BJ (cell line): ENCODE measurements around the gene MYO18A. TPM values are rescaled to one million over a fixed set of nuclear protein-coding genes. Genes with fewer than 3 reads are reported as not detected.
A peak's percentile ranks its signal among the peaks of the same experiment; 100 is the strongest.

Experiments
- CTCF ChIA-PET: fragments of 350-600 bp; formaldehyde crosslinking; extraction: SDS; loops from one replicate; lab custom pipeline; 2021; ENCODE audit warnings: antibody characterized with exemption, inconsistent platforms; lab: Yijun Ruan, JAX
- POLR2A ChIA-PET: fragments of 300-600 bp; sonication (Branson Sonifier 250); formaldehyde crosslinking; extraction: SDS; loops from one replicate; lab custom pipeline; 2021; ENCODE audit warnings: antibody characterized with exemption; lab: Charles Lee
- DNase-seq: peaks from one replicate; pipeline ENCODE4 v3.0.0-alpha.2; 2011; ENCODE audit warnings: low read depth
- H3K27me3 ChIP-seq: 2 replicates; pipeline ENCODE4 v1.6.0; 2011; ENCODE audit warnings: low read length; ENCODE audit not compliant: control insufficient read depth, insufficient read depth
- H3K36me3 ChIP-seq: 2 replicates; pipeline ENCODE4 v1.5.1; 2011; ENCODE audit warnings: low read length; ENCODE audit not compliant: control insufficient read depth, insufficient read depth
- H3K4me3 ChIP-seq: 2 replicates; pipeline ENCODE4 v1.5.1; 2011; ENCODE audit warnings: low read depth, mild to moderate bottlenecking, control low read depth, low read length
- polyA plus RNA-seq: library from polyadenylated mRNA; depleted of rRNA; stranded (reverse); fragments of >200 nt; gene quantifications from 2 replicates; pipeline ENCODE4 v1.2.3, GENCODE V29; 2011
- TF ChIP-seq, protein P1 (sequence below): IDR thresholded peaks from 2 replicates; pipeline ENCODE4 v1.5.1; 2011; ENCODE audit warnings: low read depth, mild to moderate bottlenecking, control low read depth, inconsistent platforms, low read length, moderate library complexity; ENCODE audit not compliant: insufficient read depth

Gene MYO18A
- polyA plus RNA-seq, 1 experiment, result 12.0 TPM

DNA sequence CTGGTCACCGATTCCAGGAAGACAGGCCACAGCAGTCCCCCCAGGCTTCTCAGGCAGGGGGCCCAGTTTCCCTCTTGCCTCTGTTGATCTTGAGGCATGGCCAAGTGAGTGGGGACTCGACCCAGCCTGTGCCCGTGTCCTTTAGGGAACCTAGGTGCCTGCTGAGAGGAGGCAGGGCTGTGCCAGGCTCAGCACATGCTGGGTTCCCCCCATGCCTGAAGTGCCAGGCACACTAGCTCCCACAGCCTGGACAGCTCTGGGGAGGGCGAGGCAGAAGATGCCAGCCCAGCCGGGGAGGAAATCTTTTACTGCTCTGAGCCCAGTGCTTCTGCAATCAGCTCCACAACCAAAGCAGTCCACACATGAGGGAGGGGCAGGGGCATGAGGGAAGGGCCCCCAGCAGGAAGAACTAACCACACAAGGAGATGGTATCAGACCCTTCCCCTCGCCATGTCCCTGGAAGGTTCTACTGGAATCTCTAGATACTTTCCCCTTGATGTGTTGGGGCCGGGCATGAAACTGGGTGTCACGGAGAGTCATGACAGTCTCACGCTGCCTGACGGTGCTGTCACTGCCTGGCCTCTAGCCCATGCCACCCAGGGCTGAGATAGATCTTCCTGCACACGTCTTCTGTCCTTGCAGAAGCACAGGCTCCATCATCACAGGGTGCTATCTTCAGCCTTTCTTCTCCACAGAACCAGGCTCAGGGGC is 25.5 kb downstream of the MYO18A start:
- DNase-seq, result no peak
- POLR2A ChIA-PET, result interaction anchor here (0.5 to 0.6 kb wide), 2 partner anchors 20 to 1945 kb away, joined by 3 to 13 read pairs; no protein-coding TSS in a partner anchor

DNA sequence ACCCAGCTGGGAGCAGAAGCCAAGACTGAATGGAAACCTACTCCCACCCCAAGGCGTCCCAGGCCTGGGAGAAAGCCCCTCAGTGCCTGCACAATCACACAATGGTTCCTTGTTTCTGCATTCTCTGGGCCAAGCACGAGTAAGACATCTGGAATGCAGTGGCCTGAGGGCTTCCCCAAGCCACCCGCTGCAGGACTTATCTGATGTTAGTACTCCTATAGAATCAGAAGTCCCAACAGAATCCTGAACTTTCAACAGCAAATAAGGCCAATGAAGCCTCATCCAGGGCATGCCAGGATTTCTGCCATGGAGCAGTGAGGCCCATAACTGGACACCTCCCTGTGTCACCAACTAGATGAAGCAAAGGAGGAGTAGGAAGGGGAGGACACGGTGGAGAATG is 28.6 kb downstream of the MYO18A start:
- ChIA-PET POLR2A (no interaction called here), CTCF (interaction anchor here (1.2 to 10.4 kb wide), 2 partner anchors 27 kb away, joined by 3 to 227 read pairs; partner anchors contain the start of gene MYO18A)
- H3K27me3 ChIP-seq, result no peaks in the 10 kb centered on the region
- TF ChIP-seq, protein P1, sequence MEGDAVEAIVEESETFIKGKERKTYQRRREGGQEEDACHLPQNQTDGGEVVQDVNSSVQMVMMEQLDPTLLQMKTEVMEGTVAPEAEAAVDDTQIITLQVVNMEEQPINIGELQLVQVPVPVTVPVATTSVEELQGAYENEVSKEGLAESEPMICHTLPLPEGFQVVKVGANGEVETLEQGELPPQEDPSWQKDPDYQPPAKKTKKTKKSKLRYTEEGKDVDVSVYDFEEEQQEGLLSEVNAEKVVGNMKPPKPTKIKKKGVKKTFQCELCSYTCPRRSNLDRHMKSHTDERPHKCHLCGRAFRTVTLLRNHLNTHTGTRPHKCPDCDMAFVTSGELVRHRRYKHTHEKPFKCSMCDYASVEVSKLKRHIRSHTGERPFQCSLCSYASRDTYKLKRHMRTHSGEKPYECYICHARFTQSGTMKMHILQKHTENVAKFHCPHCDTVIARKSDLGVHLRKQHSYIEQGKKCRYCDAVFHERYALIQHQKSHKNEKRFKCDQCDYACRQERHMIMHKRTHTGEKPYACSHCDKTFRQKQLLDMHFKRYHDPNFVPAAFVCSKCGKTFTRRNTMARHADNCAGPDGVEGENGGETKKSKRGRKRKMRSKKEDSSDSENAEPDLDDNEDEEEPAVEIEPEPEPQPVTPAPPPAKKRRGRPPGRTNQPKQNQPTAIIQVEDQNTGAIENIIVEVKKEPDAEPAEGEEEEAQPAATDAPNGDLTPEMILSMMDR, result no peak
- DNase-seq, result no peak
- no peak overlapping the region for H3K4me3 ChIP-seq
- H3K36me3 ChIP-seq, result no peaks in the 10 kb centered on the region

More for the DNA sequence above, 25.5 kb downstream of the MYO18A start:
- TF ChIP-seq, protein P1, result no peak
- no peak overlapping the region for H3K4me3 ChIP-seq
- H3K27me3 ChIP-seq, result no peaks in the 10 kb centered on the region
- CTCF ChIA-PET, result interaction anchor here (0.5 to 3.3 kb wide), 7 partner anchors 10 to 137 kb away, joined by 3 to 26 read pairs (median 14); partner anchors contain the start of gene MYO18A
- no peaks in the 10 kb centered on the region for H3K36me3 ChIP-seq

DNA sequence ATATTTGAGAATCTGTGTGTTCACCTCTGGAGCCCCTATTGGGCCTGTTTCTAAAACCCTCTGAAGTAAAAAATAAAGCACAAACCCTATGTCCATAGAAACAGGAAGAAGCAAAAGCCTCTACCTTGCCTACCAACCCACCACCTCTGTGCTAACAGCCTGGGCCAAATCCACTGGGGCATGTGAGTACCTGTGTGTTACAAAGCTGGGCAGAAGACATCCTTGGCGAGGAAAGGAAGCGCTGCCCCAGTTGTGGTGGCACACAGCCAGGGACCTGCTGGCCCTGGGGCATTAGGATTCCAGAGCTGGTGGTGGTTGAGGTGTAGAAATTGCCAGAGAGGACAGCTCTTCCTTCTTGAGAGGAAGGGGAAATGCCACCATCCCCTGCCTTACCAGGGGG is 30.0 kb downstream of the MYO18A start:
- no peaks in the 10 kb centered on the region for H3K36me3 ChIP-seq
- CTCF ChIA-PET, result interaction anchor here (0.9 to 11.8 kb wide), 12 partner anchors 11 to 186 kb away, joined by 3 to 238 read pairs (median 8); partner anchors contain the start of gene MYO18A
- TF ChIP-seq, protein P1, result no peak
- POLR2A ChIA-PET, result no interaction called here
- no peak overlapping the region for H3K4me3 ChIP-seq
- DNase-seq, result no peak
- H3K27me3 ChIP-seq, result no peaks in the 10 kb centered on the region

- ChIA-PET CTCF (interaction anchor here (0.7 to 13.6 kb wide), 42 partner anchors 11 to 219 kb away, joined by 3 to 315 read pairs (median 5); partner anchors contain the start of genes CRYBA1, MYO18A and NUFIP2), POLR2A (interaction anchor here (0.6 to 1.1 kb wide), 5 partner anchors 108 to 534 kb away, joined by 3 to 9 read pairs (median 3); partner anchors contain the start of gene NUFIP2)
- Histone ChIP-seq H3K4me3 (peak overlapping the region; percentile 36), H3K27me3 (no peaks in the 10 kb centered on the region), H3K36me3 (no peaks in the 10 kb centered on the region)
- TF ChIP-seq, protein P1, result no peak
- no peak for DNase-seq
Observed at GRCh38 chr17:29149431-29150064, 30.6 kb downstream of the MYO18A start.
